CD4-positive, alpha-beta T cell treated with Interleukin-15 for 1 hour (primary cell): ENCODE measurements around the gene NTM.

Source experiments
- DNase-seq: peaks from one replicate; pipeline ENCODE4 v3.0.0-alpha.2; 2020

Gene NTM

GRCh38 chr11:131756479-131757110 is 386.2 kb downstream of the NTM start:
- DNase-seq, result no peak

GRCh38 chr11:131758726-131759125 is 388.3 kb downstream of the NTM start:
- no peak for DNase-seq

GRCh38 chr11:131759140-131759539 is 388.7 kb downstream of the NTM start:
- no peak for DNase-seq

DNA sequence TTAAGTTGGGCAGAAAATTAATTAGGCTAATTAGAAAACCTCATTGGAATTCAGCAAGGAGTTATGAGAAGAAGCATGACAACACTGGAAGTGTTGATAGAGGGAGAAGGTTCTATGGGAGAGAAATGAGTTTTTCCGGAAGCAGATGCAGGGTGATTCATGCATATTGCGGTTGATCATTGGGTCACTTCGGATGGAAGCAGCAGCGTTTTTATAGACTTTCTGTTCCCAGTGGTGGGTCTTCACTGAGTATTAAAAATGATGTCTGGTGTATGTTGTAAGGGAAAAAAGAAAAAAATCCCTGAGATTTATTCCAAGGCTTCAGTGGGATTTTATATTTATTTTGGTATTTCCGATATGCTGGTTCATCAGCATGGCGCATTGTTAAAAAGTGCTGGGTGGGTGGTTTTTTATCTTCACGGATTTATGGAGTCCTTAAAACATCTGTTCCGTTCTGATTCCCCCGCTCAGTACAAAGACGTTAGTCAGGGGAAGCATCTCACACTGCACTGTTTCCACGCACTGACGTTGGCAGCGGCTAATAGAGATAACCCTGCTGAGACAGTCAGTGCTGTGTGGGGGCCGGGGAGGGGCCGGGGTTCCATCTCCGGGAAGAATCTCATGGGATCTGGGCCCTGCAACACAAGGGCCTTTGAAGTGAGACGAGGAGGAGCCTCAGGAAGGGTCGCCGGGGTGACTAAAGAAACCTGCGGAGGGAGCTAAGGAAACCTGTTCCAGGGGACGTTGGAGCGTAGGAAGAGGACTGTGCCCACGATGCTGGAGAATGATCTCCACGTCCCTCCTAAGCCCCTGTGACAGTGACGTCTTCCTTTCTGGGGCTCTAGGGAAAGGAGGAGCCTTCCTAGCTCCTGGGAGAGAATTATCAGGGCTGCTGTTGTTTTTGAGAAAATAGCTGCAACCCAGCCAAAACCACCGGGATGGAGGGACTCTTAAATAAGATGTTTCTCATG is 390.0 kb downstream of the NTM start:
- DNase-seq, result no peak

DNA sequence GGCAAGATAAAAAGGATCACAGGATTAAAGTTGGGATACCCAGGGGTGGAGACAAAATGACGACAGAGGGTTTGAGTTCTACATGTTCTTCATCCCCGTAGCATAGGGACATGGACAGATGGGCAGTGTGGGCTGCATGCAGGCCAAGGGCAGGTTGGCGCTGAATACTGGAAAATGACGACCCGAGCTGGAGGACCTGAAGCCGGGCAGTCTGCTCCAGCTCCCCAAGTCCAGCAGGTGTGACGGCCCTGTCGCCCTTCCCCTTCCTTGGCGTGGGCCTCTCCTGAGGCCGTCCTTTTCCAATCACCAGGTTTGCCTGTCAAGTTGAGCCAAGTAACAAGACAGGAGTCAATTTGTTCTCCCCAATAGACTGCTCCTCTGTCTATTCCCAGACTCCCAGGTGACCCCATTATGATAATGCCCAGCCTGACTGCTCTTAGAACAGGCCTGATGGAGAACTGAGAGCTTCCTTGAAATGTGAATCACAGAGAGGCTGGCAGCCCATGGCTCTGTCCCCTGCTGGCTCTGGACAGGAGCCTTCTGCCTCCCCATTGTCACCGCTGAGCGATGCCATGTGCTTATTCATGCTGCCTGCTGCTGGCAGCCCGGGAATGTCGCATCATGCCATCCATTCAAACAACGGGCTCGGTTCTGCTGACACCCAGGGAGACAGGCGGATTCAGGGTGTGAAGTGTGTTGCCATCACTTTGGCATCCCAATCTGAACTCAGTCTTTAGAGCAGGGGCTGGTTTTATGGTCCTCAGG is 392.1 kb downstream of the NTM start:
- DNase-seq, result no peak

- DNase-seq, result no peak
Measured at GRCh38 chr11:131763193-131763890, 392.9 kb downstream of the NTM start.

DNA sequence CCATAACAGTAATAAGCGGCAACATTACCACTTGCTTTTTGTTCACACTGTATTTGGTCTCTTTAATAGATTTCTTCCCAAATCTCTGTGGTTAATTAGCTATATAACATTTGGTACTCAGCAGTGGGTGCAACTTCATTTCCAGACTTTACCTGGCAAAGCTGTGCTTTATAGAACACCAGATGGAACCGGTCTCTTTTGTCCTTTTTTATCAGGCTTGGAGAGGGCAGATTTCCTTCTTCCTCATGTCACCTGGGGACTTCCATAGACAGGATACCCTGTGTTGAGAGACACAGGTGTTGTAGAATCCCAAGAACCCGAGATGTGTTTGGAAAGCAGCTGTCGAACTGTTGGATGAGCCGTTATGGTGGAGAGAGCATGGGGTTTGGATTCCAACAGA is 393.7 kb downstream of the NTM start:
- DNase-seq, result no peak

- DNase-seq, result no peak
Measured at GRCh38 chr11:131764649-131765048, 394.2 kb downstream of the NTM start.

- no peak for DNase-seq
Measured at GRCh38 chr11:131766637-131767036, 396.2 kb downstream of the NTM start.

DNA sequence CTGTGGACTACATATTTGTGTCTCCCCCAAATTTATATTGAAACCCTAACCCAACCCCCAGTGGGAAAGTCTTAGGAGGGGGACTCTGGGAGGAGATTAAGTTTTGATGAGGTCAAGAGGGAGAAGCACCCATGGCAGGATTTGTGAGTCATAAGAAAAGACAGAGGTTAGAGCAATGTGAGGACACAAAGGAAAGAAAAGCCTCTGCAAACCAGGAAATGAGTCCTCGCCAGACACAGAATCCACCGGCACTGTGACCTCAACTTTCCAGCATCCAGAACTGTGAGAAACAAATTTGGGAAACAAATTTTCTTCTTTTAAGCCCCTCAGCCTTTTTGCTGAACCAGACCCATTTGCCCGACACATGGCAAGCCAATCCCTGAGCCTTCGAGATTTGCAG is 397.0 kb downstream of the NTM start:
- no peak for DNase-seq

DNA sequence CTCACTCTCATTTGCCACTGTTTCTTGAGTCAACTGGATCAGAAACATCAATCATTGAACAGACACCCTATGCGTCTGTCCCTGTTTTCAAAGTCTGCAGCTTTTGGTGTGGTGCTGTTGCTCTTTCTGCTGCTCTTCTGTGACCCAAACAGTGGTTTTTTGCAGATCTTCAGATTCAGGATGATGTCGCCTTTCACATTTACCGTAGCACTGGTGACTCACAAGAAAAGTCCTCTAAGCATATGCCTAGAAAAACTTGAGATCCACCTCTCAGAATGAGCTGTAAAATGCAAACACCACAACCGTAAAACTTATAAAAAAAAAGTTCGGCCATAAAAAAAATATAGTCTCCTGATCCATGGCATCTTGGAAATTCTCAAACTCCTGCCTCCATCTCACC is 400.4 kb downstream of the NTM start:
- DNase-seq, result no peak

GRCh38 chr11:131771471-131771870 is 401.1 kb downstream of the NTM start:
- no peak for DNase-seq

GRCh38 chr11:131773626-131774025 is 403.2 kb downstream of the NTM start:
- DNase-seq, result no peak

GRCh38 chr11:131776211-131776610 is 405.8 kb downstream of the NTM start:
- DNase-seq, result no peak

DNA sequence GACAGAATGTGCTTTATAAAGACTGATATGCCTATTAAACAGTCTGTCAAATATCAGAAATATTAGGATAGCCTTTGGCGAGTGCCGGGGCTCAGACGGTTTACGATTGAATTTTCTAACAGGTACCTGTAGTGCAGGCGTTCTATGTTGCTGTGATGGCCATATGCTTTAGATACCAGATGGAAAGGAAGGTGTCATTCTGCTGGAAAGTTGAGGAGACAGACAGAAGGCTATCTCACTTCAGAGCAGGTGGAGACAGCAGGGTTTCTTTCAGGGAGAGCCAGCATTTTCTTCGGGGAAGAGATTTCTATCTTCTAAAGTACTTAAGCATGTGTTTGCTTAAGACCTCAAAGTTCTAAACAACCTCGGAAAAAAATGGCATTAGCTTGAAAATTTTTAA is 415.4 kb downstream of the NTM start:
- no peak for DNase-seq

GRCh38 chr11:131787119-131787518 is 416.7 kb downstream of the NTM start:
- no peak for DNase-seq

DNA sequence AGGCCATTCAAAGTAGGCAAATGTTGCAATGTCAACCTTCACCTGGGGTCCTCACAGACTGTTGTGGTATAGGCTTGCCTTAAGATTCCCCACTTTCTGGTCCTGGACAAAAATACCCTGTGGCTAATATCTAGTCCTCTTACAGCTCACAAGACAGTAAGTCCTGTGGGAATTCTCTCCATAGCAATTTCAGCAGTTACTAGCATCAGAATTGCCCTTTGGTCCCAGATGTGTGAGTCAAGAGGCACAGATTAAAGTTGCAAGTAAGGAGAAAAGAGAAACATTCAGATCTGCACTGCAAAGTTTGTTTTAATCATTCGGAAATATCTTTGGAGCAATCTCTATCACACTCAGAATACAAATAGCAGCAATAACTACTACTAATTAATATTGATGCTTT is 420.2 kb downstream of the NTM start:
- DNase-seq, result no peak

DNA sequence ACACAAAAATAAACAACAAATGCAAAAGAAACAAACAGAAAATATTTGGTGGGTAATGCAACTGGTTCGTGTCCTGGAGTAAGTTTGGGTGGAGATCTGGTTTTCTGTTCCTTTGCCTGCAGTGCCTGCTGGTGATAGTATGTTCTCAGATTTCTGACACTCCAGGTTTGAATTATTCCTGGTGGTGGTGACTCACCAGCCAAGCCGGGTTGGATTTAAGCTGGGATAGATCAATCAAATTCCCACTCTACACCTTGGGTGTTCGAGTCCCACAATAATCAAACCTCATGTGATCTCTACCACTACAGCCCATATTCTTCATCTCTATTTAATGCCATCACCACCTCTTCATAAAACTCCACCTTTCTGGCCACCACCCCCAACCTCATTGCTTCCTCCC is 421.8 kb downstream of the NTM start:
- DNase-seq, result no peak

DNA sequence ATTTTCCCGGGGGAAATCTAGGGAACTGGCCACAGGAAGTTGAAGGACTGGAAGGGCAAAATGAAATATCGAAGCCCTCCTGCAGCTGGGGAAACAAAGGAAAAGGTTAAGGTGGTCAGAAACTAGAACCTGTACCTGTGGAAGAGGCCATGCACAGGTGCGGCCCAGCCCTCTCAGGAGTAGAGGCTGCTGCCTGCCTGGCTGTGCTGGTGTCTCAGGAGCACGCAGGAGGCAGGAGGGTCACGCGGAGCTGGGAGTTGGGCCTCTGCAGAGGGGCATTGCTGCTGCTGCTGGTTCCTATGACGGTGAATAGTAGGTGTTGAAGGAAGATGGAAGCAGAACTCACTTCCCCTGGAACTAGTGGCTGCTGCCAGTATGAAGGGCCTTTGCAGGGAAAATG is 425.7 kb downstream of the NTM start:
- no peak for DNase-seq

DNA sequence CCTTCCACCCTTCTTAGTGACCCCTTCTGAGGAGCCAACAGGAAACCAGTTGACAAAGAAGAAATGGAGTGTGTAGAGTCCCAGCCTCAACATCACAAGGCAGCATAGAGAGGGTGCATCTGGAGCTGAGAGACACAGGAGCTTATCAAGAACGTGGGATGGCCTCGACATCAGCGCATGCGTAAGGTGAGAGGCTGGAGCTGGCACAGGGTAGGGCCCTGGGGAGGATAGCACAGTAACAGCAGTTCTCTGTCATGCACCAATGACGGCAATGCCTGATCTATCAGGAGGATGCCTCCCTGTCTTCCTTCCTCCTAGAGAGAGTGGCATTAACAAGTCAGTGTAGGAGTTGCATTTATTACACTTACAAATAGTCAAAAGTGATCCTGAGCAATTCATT is 426.1 kb downstream of the NTM start:
- DNase-seq, result no peak

DNA sequence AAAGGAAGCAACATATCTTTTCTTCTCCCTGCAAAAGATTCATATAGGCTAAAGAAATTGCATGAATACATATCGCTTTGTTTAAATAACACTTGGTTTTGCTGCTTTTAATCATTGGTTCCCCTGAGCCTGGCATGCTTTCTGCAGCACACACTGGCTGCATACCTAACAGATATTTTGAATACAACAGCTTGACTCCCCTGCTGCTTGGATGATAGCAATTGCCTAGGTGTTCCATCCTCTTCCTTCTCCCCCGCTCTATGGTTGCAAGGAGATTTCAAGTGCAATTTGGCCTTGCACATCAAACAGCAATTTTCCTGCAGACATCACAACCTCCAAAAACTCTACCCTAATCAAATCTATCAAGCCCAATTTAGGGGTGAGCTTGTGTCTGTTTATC is 430.0 kb downstream of the NTM start:
- DNase-seq, result no peak

GRCh38 chr11:131802440-131803115 is 432.2 kb downstream of the NTM start:
- no peak for DNase-seq
